GM21717 (cell line): ENCODE measurements around the gene NOL8.
A peak's percentile ranks its signal among the peaks of the same experiment; 100 is the strongest.

Source experiments
- ATAC-seq: cut with Tn5 transposase; IDR thresholded peaks from one replicate; pipeline ENCODE4 v1.9.1; 2021; ENCODE audit warnings: mild to moderate bottlenecking, moderate library complexity; ENCODE audit not compliant: unreplicated experiment

Gene NOL8

GRCh38 chr9:92312887-92313623 lies 12.1 kb downstream of the NOL8 start:
- ATAC-seq: no peak

DNA sequence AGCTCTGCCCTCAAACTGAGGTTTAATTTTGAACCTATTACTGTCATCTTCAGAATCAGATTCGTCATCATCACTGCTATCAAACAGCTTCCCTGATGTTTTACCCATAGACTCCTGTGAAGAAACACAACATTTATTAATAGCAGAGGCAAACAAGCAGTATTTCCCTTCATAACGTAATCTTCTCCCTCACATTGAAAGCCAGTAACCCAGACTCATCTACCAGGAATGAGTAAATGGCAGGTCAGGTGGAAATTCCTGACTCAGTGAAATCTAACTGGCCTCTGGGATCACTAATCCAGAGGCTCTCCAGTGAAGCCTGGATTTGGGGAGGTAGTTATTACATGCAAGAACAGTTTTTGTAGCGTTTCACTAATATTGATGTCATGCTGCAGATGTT lies 14.6 kb downstream of the NOL8 start:
- ATAC-seq: no peak

DNA sequence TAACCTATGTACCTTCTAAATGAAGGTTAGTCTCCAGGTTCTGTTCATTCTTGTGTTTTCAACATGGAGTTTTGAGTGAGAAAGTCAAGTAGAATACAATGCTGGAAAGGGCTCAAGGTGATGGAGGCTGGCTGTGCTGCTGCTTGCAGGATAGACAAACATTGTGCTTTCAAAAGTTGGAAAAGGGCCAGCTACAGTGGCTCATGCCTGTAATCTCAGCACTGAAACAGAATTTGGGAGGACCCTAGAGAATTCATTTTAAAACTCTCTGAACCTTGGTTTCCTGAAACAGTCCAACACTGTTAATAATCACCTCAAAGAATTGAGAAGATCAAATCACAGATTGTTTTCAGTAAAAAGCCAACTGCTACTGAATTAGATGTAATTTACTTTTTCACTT lies 16.3 kb downstream of the NOL8 start:
- ATAC-seq: no peak

GRCh38 chr9:92300936-92301335 lies 24.2 kb downstream of the NOL8 start:
- no peak for ATAC-seq

GRCh38 chr9:92299116-92299515 lies 26.0 kb downstream of the NOL8 start:
- ATAC-seq: no peak

DNA sequence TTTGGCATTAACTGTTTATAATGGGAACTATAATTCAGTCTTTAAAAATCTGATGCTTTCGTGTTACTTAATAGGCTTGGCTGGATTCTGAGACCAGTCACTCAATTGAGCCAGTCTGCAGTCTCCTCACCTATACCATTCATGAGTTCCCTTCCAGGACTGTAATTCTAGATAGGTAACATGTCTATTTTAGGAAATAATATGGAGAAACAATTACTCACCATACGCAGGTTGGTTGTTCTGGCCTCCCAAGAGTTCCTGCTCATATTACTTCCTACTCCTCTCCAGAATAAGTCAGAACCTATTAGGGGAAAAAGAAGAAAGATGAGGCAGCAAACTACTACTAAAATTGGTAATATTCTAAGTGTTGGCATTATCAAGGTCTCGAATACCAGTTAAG lies 27.1 kb downstream of the NOL8 start:
- ATAC-seq: no peak

- no peak for ATAC-seq
Observed at GRCh38 chr9:92297611-92298010, 27.5 kb downstream of the NOL8 start.

DNA sequence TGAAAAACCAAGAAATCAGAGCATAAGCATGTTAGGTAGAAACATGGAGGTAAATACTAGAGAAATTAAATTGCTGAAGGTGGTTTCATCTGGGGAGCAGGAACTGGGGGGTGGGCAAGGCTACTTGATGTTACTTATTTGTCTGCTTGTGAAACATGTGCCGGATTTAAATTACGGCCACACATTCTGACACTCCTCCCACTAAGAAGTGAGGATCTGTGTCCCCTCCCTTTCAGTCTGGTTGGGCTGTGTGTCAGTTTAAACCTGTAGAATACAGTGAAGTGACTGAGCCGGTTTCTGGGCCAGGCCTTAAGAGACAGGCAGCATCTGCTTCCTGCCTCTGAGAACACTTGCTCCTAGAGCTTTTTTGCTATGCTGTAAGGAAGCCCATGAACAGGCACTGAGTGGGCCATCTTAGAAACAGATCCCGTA lies 29.3 kb downstream of the NOL8 start:
- ATAC-seq: no peak

GRCh38 chr9:92295240-92295790 lies 29.8 kb downstream of the NOL8 start:
- ATAC-seq: no peak

DNA sequence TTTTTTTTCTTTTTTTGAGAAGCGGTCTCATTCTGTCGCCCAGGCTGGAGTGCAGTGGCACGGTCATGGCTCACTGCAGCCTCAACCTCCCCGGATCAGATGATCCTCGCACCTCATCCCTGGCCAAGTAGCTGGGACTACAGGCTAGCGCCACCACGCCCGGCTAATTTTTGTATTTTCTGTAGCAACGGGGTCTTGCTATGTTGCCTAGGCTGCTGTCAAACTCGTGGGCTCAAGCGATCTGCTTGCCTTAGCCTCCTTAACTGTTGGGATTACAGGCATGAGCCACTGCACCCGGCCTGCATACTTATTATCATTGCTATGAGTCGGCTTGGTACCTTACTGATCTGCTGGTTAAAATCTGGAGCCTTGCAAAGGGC lies 30.9 kb downstream of the NOL8 start:
- ATAC-seq: no peak

- peak; percentile 95 for ATAC-seq
Observed at GRCh38 chr9:92293452-92294296, 31.5 kb downstream of the NOL8 start, which contains the start of gene IARS1. Gene IARS1, minus strand, starts transcription at chr9:92293697. Its CDS starts 4,278 bp downstream, at chr9:92289419.

DNA sequence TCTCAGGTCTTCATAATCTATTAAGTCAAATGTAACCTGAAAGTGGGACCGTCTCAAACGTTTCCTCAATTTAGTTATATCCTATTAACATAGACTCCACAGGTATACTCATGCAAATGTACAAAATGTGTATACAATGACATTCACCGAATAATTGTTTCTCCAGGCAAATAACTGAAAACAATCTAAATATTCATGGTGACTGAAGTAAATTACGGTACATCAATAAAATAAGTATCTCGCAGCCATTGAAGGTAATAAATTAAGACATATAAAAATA lies 32.1 kb downstream of the NOL8 start:
- ATAC-seq: no peak

- no peak for ATAC-seq
Observed at GRCh38 chr9:92292338-92293074, 32.6 kb downstream of the NOL8 start.

DNA sequence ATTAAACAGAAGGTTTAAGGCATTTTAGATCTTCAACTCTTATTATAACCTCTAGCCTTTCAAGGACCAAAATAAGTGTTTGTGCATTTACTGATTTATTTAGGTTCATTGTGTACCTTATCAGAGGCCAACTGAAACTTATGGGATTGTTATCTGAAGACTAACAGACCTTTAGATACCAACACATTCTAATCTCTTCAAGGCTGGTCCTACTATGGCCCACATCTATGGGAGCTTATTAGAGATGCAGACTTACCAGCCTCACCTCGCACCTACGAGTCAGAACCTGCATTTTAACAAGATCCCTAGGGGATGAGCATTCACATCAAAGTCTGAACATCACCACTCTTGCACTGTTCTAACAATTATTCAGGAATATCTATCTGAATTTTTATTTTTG lies 33.6 kb downstream of the NOL8 start:
- ATAC-seq: no peak

- no peak for ATAC-seq
Observed at GRCh38 chr9:92290785-92291429, 34.2 kb downstream of the NOL8 start.

DNA sequence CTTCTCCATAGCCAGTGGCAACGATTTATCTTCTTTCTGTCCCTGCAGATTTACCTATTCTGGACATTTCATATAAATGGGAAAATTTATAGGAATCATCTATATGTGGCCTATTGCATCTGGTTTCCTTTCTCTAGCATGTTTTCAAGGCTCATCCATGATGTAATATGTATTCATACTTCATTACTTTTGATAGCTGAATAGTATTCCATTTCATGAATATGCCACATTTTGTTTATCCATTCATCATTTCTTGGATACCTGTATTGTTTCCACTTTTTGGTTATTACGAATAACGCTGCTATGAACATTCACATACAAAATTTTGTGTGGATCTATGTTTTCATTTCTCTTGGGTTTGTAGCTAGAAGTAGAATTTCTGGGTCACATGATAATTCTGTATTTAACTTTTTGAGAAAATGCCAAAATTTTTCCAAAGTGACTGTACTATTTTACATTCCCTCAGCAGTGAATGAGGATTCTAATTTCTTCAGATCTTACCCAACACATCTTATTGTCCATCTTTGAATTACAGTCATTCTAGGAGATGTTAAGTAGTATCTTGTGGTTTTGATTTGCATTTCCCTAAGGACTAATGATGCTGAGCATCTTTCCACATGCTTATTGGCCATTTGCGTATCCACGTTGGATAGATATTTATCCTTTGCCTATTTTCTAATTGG lies 35.3 kb downstream of the NOL8 start:
- no peak for ATAC-seq

GRCh38 chr9:92279302-92279701 lies 45.8 kb downstream of the NOL8 start:
- no peak for ATAC-seq

DNA sequence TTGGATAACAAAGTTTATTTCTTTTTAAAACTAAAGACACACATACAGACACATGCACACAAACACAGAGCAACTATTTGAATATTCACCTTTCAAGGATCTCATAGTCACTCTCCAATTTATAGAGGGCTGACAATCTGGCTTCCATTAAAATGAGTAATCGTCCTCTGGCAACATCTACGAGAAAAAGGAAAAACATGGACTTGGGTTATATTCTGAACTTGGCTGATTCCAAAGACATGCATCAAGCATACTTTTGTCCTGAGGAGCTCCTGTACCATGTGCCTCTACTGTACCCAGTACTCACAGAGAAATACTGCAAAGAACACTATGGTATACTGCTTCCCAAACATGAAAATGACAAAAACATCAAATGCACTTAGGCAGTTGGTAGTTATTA lies 47.0 kb downstream of the NOL8 start:
- ATAC-seq: no peak

DNA sequence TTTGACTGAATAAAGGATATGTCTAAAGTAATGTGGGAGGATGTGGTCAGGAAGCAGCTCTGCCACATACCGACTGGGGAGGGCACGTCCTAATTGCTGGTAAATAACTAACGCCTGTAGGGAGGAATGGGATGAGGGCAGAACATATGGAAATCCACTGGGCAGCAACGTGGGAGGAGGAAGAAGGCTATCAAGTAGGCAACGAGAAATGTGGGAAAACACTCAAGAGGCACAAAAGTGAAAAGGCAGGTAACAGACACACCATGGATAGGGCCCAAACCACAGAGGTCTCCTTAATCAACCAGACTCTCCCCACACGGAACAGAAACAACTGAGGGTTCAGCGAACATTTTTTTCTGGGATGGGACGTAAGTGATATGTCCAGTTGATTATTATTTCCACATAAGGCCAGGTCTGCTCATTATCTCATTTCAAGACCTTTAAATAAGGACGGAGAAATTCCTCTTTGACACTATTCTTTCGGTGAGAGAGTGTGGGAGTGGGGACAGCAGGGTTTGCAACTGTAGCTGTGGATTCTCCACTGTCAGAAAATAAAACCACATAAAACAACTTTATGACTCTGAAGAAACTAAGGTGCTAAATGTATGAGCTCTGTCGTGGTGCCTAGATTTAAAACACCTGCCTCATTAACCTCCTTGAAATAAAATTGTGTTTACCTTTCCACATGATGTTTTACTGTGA lies 48.7 kb downstream of the NOL8 start:
- ATAC-seq: no peak

DNA sequence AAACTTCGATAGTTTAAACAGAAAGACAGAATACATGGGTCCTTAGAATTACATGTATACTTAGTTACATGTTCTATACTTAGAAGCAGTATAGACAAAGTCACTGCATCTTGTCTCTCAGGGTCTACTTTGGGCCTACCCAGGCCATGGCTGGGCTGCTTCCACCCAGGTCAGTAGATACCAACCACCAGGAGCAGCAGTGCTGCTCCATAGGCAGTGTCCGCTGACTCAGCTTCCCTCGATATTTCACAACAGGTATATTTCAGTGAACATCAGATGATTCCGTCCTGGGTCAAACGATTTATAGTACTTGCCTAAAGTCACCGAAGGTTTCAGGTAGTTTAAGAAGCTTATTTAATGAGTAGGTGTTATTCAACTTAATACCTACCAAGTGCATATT lies 49.6 kb downstream of the NOL8 start:
- ATAC-seq: no peak
